ENCODE data around the gene PSMB10. TPM values are rescaled to one million over a fixed set of nuclear protein-coding genes. Genes with fewer than 3 reads are reported as not detected.

The PSMB10 gene
- total RNA-seq, 4 donors from 2014 or later = 13.5 to 31.2 (median 16.3) TPM

GRCh38 chr16:67884684-67885083 is 52.0 kb downstream of the PSMB10 start, which contains the start of gene NRN1L:
Gene NRN1L (plus strand): TSS chr16:67884885. CDS start chr16:67884904, 19 bp downstream.
- Histone ChIP-seq H3K27ac (no peak within 1 kb of the TSS), H3K36me3 (peaks cover 61% of the 10 kb centered on the region), H3K9me3 (no peaks in the 10 kb centered on the region), H3K27me3 (no peaks in the 10 kb centered on the region), H3K4me3 (peak within 1 kb of the TSS; percentile 16), H3K4me1 (peaks cover 16% of the 10 kb centered on the region)
- TF ChIP-seq EP300 (IDR thresholded peaks at IDR 0.05) (no peak), CTCF (IDR thresholded peaks at IDR 0.05) (no peak), POLR2A (IDR thresholded peaks at IDR 0.05) (no peak), POLR2AphosphoS5 (IDR thresholded peaks at IDR 0.05) (no peak)
- peak; percentile 91 to 93 for DNase-seq (ENCODE audit: low spot score in 2 of 2)
- WGBS = 20% methylated on average over 14 of the region's 22 CpGs

Other genes with a start within 250 kb of the PSMB10 start
- gene GFOD2, start 217.5 kb downstream of the PSMB10 start, total RNA-seq = 10 to 100 TPM; 18.3 to 31.1 (median 25.9) TPM
- gene RANBP10, start 130.3 kb downstream of the PSMB10 start, total RNA-seq = 10 to 100 TPM; 18.4 to 35.2 (median 27.6) TPM
- gene TSNAXIP1, start 130.0 kb downstream of the PSMB10 start, total RNA-seq = 1 to 10 TPM in 2 of 4 donors, under 1 TPM in 2; 0.34 to 1.4 (median 0.87) TPM
- 10 to 100 TPM; 45.7 to 92.0 (median 76.4) TPM for gene THAP11, start 94.5 kb downstream of the PSMB10 start, total RNA-seq
- gene NUTF2, start 89.9 kb downstream of the PSMB10 start, total RNA-seq = 100 to 1,000 TPM; 101 to 161 (median 113) TPM
- gene CENPT, start 89.2 kb downstream of the PSMB10 start, total RNA-seq = 100 to 1,000 TPM; 140 to 311 (median 201) TPM
- gene EDC4, start 63.8 kb downstream of the PSMB10 start, total RNA-seq = 100 to 1,000 TPM in 1 of 4 donors, 10 to 100 TPM in 3; 59.5 to 110 (median 68.0) TPM
- gene NRN1L, start 52.0 kb downstream of the PSMB10 start, total RNA-seq = 1 to 10 TPM in 3 of 4 donors, not detected in 1; 4.3 to 5.6 (median 4.7) TPM
- 10 to 100 TPM; 16.4 to 26.9 (median 24.5) TPM for gene PSKH1, start 43.6 kb downstream of the PSMB10 start, total RNA-seq
- gene CTRL, start 5.0 kb downstream of the PSMB10 start, total RNA-seq = 1 to 10 TPM in 3 of 4 donors, under 1 TPM in 1; 0.55 to 2.7 (median 1.8) TPM
- 10 to 100 TPM; 10.6 to 61.4 (median 22.6) TPM for gene LCAT, start 7.3 kb upstream of the PSMB10 start, total RNA-seq
- 100 to 1,000 TPM in 1 of 4 donors, 10 to 100 TPM in 3; 31.2 to 165 (median 72.2) TPM for gene SLC12A4, start 31.8 kb upstream of the PSMB10 start, total RNA-seq
- gene DPEP3, start 43.6 kb upstream of the PSMB10 start, total RNA-seq = not detected
- under 1 TPM in 1 of 4 donors, not detected in 3; 0.56 TPM for gene DPEP2, start 62.6 kb upstream of the PSMB10 start, total RNA-seq
- not detected for gene DPEP2NB, start 79.1 kb upstream of the PSMB10 start, total RNA-seq
- gene DDX28, start 86.4 kb upstream of the PSMB10 start, total RNA-seq = 10 to 100 TPM in 2 of 4 donors, 1 to 10 TPM in 2; 9.0 to 22.5 (median 13.0) TPM
- 10 to 100 TPM; 14.4 to 21.6 (median 15.5) TPM for gene DUS2, start 86.4 kb upstream of the PSMB10 start, total RNA-seq
- gene NFATC3, start 148.5 kb upstream of the PSMB10 start, total RNA-seq = 10 to 100 TPM; 32.7 to 58.1 (median 36.9) TPM

Measured in suprapubic skin (tissue), 4 donors.